Fibroblast of skin of left biceps (primary cell): ENCODE results near the gene NPPB.

Source experiments
- DNase-seq, 2 experiments: peaks; one replicate each; pipeline ENCODE4 v3.0.0-alpha.2; 2013; ENCODE audit warnings: low read depth in 2 of 2

The NPPB gene

GRCh38 chr1:11857164-11857851 is 1.4 kb downstream of the NPPB start:
- DNase-seq, result no peak

- DNase-seq, result no peak
Measured at GRCh38 chr1:11856698-11857097, 2.0 kb downstream of the NPPB start.

- DNase-seq, result no peak
Measured at GRCh38 chr1:11855430-11855829, 3.3 kb downstream of the NPPB start.

- no peak for DNase-seq
Measured at GRCh38 chr1:11854519-11854918, 4.2 kb downstream of the NPPB start.

- no peak for DNase-seq
Measured at GRCh38 chr1:11851180-11851579, 7.6 kb downstream of the NPPB start.

- no peak for DNase-seq
Measured at GRCh38 chr1:11850156-11850555, 8.6 kb downstream of the NPPB start.

- DNase-seq, result no peak
Measured at GRCh38 chr1:11848373-11848700, 10.4 kb downstream of the NPPB start.

GRCh38 chr1:11847667-11848372 is 10.9 kb downstream of the NPPB start, which contains the start of gene NPPA:
NPPA (minus strand) TSS chr1:11847783; CDS start chr1:11847684, 99 bp downstream.
- DNase-seq, result peak in 1 of 2 experiments; percentile 1

- DNase-seq, result no peak
Measured at GRCh38 chr1:11845641-11846335, 13.0 kb downstream of the NPPB start.

- DNase-seq, result no peak
Measured at GRCh38 chr1:11842154-11843041, 16.3 kb downstream of the NPPB start.

GRCh38 chr1:11841245-11842153 is 17.2 kb downstream of the NPPB start:
- no peak for DNase-seq

GRCh38 chr1:11839727-11840705 is 18.7 kb downstream of the NPPB start:
- no peak for DNase-seq

- DNase-seq, result no peak
Measured at GRCh38 chr1:11838349-11839272, 20.1 kb downstream of the NPPB start.

GRCh38 chr1:11837767-11838348 is 20.9 kb downstream of the NPPB start:
- DNase-seq, result no peak

- no peak for DNase-seq
Measured at GRCh38 chr1:11836955-11837766, 21.6 kb downstream of the NPPB start.

- no peak for DNase-seq
Measured at GRCh38 chr1:11835441-11836225, 23.1 kb downstream of the NPPB start.
